Neural cell (in vitro differentiated cells): ENCODE results near the gene VIP.

Source experiments
- EP300 ChIP-seq: fragments of 450-650 bp; conservative IDR thresholded peaks from 2 replicates; pipeline ENCODE4 v1.6.1; 2014; ENCODE audit warnings: antibody characterized with exemption, mild to moderate bottlenecking, moderate library complexity; ENCODE audit not compliant: poor library complexity, severe bottlenecking
- EZH2 ChIP-seq: fragments of 200-600, 300-800 bp; shearing (Covaris generic), sonication (generic); IDR thresholded peaks from 2 replicates; pipeline ENCODE4 v1.6.1; 2014; ENCODE audit warnings: antibody characterized with exemption, low read length, borderline replicate concordance, mild to moderate bottlenecking; ENCODE audit not compliant: insufficient read depth, poor library complexity, severe bottlenecking
- MXI1 ChIP-seq: fragments of 450-650 bp; conservative IDR thresholded peaks from 2 replicates; pipeline ENCODE4 v1.6.1; 2014; ENCODE audit warnings: antibody characterized with exemption, mild to moderate bottlenecking; ENCODE audit not compliant: poor library complexity, severe bottlenecking
- POLR2AphosphoS5 ChIP-seq: IDR thresholded peaks from 2 replicates; pipeline ENCODE4 v1.6.1; 2012
- RAD21 ChIP-seq: fragments of 450-650 bp; conservative IDR thresholded peaks from 2 replicates; pipeline ENCODE4 v1.6.1; 2014; ENCODE audit warnings: antibody characterized with exemption, mild to moderate bottlenecking, moderate library complexity
- REST ChIP-seq: IDR thresholded peaks from 2 replicates; pipeline ENCODE4 v1.6.1; 2012; ENCODE audit warnings: borderline replicate concordance
- SMC3 ChIP-seq: fragments of 450-650 bp; conservative IDR thresholded peaks from 2 replicates; pipeline ENCODE4 v1.6.1; 2014; ENCODE audit warnings: antibody characterized with exemption, mild to moderate bottlenecking, moderate library complexity; ENCODE audit not compliant: poor library complexity
- TF ChIP-seq, protein P1 (sequence below): fragments of 450-650 bp; IDR thresholded peaks from 2 replicates; pipeline ENCODE4 v1.5.1; 2014; ENCODE audit warnings: antibody characterized with exemption, mild to moderate bottlenecking, moderate library complexity; ENCODE audit not compliant: poor library complexity, severe bottlenecking

DNA sequence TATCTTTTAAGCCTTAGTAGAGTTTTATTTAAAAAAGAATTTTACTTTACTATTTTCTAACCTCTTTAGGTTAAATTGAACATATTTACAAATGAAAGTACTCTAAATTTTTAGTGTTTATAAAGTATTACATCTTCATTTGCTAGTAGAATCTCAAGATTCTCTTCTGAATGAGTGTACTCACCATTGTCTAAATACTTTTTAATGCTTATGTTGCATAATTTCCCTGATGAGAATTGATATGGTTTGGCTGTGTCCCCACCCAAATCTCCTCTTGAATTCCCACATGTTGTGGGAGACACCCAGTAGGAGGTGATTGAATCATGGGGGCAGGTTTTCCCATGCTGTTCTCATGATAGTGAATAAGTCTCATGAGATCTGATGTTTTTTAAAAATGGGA, 53.6 kb downstream of the VIP start:
- TF ChIP-seq, protein P1, sequence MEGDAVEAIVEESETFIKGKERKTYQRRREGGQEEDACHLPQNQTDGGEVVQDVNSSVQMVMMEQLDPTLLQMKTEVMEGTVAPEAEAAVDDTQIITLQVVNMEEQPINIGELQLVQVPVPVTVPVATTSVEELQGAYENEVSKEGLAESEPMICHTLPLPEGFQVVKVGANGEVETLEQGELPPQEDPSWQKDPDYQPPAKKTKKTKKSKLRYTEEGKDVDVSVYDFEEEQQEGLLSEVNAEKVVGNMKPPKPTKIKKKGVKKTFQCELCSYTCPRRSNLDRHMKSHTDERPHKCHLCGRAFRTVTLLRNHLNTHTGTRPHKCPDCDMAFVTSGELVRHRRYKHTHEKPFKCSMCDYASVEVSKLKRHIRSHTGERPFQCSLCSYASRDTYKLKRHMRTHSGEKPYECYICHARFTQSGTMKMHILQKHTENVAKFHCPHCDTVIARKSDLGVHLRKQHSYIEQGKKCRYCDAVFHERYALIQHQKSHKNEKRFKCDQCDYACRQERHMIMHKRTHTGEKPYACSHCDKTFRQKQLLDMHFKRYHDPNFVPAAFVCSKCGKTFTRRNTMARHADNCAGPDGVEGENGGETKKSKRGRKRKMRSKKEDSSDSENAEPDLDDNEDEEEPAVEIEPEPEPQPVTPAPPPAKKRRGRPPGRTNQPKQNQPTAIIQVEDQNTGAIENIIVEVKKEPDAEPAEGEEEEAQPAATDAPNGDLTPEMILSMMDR = no peak
- no peak for TF ChIP-seq POLR2AphosphoS5
- no peak for TF ChIP-seq REST
- TF ChIP-seq EP300 = no peak
- TF ChIP-seq MXI1 = no peak
- no peak for TF ChIP-seq SMC3
- TF ChIP-seq EZH2 = no peak
- no peak for TF ChIP-seq RAD21
